Hepatocyte (in vitro differentiated cells): ENCODE data around the gene CLN5.

ENCODE experiments used
- CTCF ChIP-seq: fragments of 200-600 bp; sonication (generic); IDR thresholded peaks from 2 replicates; pipeline ENCODE4 v1.5.1; 2016; ENCODE audit warnings: antibody characterized with exemption, mild to moderate bottlenecking; ENCODE audit not compliant: poor library complexity
- EZH2 ChIP-seq: fragments of 200-600 bp; sonication (generic); IDR thresholded peaks from 2 replicates; pipeline ENCODE4 v1.6.1; 2016; ENCODE audit warnings: antibody characterized with exemption, mild to moderate bottlenecking, borderline replicate concordance

DNA sequence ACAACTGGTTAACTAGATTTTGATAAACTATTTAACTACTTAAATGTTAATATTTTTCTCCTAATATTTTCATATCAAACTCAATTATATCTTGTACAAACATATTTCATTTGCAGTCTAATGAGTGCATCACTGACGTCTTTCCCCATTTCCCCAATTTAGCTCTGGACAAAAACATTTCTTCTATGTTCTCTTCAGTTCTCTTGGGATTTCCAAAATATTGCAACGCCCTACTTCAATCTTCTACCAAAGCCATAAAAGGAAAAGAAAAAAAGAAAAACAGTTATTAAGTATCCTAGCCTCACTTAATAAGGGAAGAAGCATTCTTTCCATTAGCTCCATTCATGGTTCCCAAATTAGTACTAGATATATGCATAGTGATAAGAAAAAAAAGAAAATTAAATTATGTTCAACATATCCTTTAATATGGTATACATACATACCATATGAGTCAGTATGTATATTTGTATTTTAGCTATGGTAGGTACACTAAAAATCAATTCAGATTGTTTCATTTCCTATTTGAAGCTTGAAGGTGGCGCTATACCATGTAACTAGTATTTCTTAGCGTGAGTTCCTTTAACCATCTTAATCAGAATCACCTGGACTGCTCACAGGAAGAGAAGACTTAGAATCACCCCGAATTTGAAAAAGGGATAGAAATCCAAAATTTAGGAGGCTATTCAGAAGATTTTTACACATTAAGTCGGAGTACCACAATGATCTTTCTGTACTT is 25.2 kb downstream of the CLN5 start:
- TF ChIP-seq EZH2 (no peak), CTCF (peak; percentile 5)
